Measurements from ENCODE around the gene KIFC1. TPM values are rescaled to one million over a fixed set of nuclear protein-coding genes. Genes with fewer than 3 reads are reported as not detected.

KIFC1 gene
- total RNA-seq, 1 donor from 2014 or later, result 0.49 TPM

- H3K9me3 ChIP-seq (replicated peaks), result no peaks in the 10 kb centered on the region
- no peaks in the 10 kb centered on the region for H3K27me3 ChIP-seq (ENCODE audit: low read depth)
- H3K4me1 ChIP-seq, result peaks cover 83% of the 10 kb centered on the region
- no peak for TF ChIP-seq CTCF (IDR thresholded peaks at IDR 0.05; ENCODE audit: borderline replicate concordance)
- H3K27ac ChIP-seq (replicated peaks), result no peak overlapping the region
- H3K36me3 ChIP-seq, result peaks cover 46% of the 10 kb centered on the region
- intact Hi-C loops (cut with micrococcal nuclease), result no loop called here
- DNase-seq, result no peak
- no peak overlapping the region for H3K4me3 ChIP-seq
Measured at GRCh38 chr6:33414592-33415271, 23.1 kb downstream of the KIFC1 start.

- Histone ChIP-seq H3K27me3 (ENCODE audit: low read depth) (no peaks in the 10 kb centered on the region), H3K4me1 (peaks cover 81% of the 10 kb centered on the region), H3K27ac (replicated peaks) (no peak overlapping the region), H3K4me3 (no peak overlapping the region), H3K36me3 (peaks cover 46% of the 10 kb centered on the region), H3K9me3 (replicated peaks) (no peaks in the 10 kb centered on the region)
- DNase-seq, result no peak
- intact Hi-C loops (cut with micrococcal nuclease), result no loop called here
- TF ChIP-seq CTCF (IDR thresholded peaks at IDR 0.05; ENCODE audit: borderline replicate concordance), result no peak
Measured at GRCh38 chr6:33415831-33416230, 24.2 kb downstream of the KIFC1 start.

- peak overlapping the region; percentile 97 for H3K27ac ChIP-seq (replicated peaks)
- peaks cover 46% of the 10 kb centered on the region for H3K36me3 ChIP-seq
- no peaks in the 10 kb centered on the region for H3K27me3 ChIP-seq (ENCODE audit: low read depth)
- DNase-seq, result no peak
- intact Hi-C loops (cut with micrococcal nuclease), result no loop called here
- H3K9me3 ChIP-seq (replicated peaks), result no peaks in the 10 kb centered on the region
- no peak for TF ChIP-seq CTCF (IDR thresholded peaks at IDR 0.05; ENCODE audit: borderline replicate concordance)
- H3K4me1 ChIP-seq, result peaks cover 74% of the 10 kb centered on the region
- peak overlapping the region; percentile 86 for H3K4me3 ChIP-seq
Measured at GRCh38 chr6:33416386-33417127, 24.9 kb downstream of the KIFC1 start.

GRCh38 chr6:33417128-33417902 is 25.7 kb downstream of the KIFC1 start:
- peaks cover 67% of the 10 kb centered on the region for H3K4me1 ChIP-seq
- H3K9me3 ChIP-seq (replicated peaks), result no peaks in the 10 kb centered on the region
- no peak for DNase-seq
- no peaks in the 10 kb centered on the region for H3K27me3 ChIP-seq (ENCODE audit: low read depth)
- peak overlapping the region; percentile 86 for H3K4me3 ChIP-seq
- peak overlapping the region; percentile 97 for H3K27ac ChIP-seq (replicated peaks)
- intact Hi-C loops (cut with micrococcal nuclease), result no loop called here
- peaks cover 43% of the 10 kb centered on the region for H3K36me3 ChIP-seq
- TF ChIP-seq CTCF (IDR thresholded peaks at IDR 0.05; ENCODE audit: borderline replicate concordance), result no peak

GRCh38 chr6:33417903-33418689 is 26.5 kb downstream of the KIFC1 start, which contains the start of gene CUTA:
Gene CUTA, minus strand, starts transcription at chr6:33418107. Its CDS starts 107 bp downstream, at chr6:33418000.
- Histone ChIP-seq H3K36me3 (peaks cover 35% of the 10 kb centered on the region), H3K4me3 (peak within 1 kb of the TSS; percentile 86), H3K4me1 (peaks cover 59% of the 10 kb centered on the region), H3K9me3 (replicated peaks) (no peaks in the 10 kb centered on the region), H3K27ac (replicated peaks) (peak within 1 kb of the TSS; percentile 97), H3K27me3 (ENCODE audit: low read depth) (no peaks in the 10 kb centered on the region)
- intact Hi-C loops (cut with micrococcal nuclease), result no loop called here
- DNase-seq, result peak; percentile 99
- peak; percentile 51 for TF ChIP-seq CTCF (IDR thresholded peaks at IDR 0.05; ENCODE audit: borderline replicate concordance)

All from left ventricle myocardium inferior (tissue), 1 donor.